AG04449 (cell line): ENCODE measurements around the gene TCEA3.

Experiments used
- CTCF ChIA-PET: fragments of 350-600 bp; formaldehyde crosslinking; extraction: SDS; loops from one replicate; lab custom pipeline; 2021; ENCODE audit warnings: antibody characterized with exemption; lab: Yijun Ruan, JAX
- POLR2A ChIA-PET: fragments of 400-600, 350-600 bp; formaldehyde crosslinking; extraction: SDS; loops from one replicate; lab custom pipeline; 2020; ENCODE audit warnings: antibody characterized with exemption, inconsistent platforms; lab: Yijun Ruan, JAX
- DNase-seq: peaks from one replicate; pipeline ENCODE4 v3.0.0-alpha.2; 2010; ENCODE audit warnings: low read depth, low spot score
- H3K4me3 ChIP-seq: 2 replicates; pipeline ENCODE4 v1.5.1; 2011; ENCODE audit warnings: low read depth, mild to moderate bottlenecking, control low read depth, low read length
- TF ChIP-seq, protein P1 (sequence below): IDR thresholded peaks from one replicate; pipeline ENCODE4 v1.5.1; 2011; ENCODE audit warnings: mild to moderate bottlenecking, moderate library complexity, low read length, control low read depth, inconsistent platforms; ENCODE audit not compliant: insufficient read depth; ENCODE audit errors: missing control alignments

Gene TCEA3

DNA sequence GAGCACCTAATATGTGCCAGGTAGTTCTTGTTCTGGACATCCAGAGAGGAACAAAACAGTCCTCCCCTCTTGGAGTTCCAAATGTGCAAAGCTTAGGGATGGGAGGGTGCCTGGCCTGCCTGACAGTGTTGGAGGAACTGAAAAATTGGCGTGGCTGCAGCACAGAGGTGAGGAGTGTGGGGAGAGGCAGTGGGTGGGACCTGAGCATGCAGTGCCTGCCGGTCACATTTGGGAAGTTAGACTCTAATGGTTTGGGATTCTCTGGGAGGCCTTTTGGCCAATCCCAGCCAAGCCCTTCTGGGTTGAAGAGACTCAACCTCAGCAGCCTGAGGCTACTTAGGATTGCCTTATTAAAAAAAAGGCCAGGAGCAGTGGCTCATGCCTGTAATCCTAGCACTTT is 2.3 kb upstream of the TCEA3 start:
- TF ChIP-seq, protein P1, sequence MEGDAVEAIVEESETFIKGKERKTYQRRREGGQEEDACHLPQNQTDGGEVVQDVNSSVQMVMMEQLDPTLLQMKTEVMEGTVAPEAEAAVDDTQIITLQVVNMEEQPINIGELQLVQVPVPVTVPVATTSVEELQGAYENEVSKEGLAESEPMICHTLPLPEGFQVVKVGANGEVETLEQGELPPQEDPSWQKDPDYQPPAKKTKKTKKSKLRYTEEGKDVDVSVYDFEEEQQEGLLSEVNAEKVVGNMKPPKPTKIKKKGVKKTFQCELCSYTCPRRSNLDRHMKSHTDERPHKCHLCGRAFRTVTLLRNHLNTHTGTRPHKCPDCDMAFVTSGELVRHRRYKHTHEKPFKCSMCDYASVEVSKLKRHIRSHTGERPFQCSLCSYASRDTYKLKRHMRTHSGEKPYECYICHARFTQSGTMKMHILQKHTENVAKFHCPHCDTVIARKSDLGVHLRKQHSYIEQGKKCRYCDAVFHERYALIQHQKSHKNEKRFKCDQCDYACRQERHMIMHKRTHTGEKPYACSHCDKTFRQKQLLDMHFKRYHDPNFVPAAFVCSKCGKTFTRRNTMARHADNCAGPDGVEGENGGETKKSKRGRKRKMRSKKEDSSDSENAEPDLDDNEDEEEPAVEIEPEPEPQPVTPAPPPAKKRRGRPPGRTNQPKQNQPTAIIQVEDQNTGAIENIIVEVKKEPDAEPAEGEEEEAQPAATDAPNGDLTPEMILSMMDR, result no peak
- DNase-seq, result no peak
- no peak overlapping the region for H3K4me3 ChIP-seq
- CTCF ChIA-PET, result interaction anchor here (1.1 kb wide), 1 partner anchor 23 kb away, joined by 3 read pairs; no protein-coding TSS in a partner anchor
- POLR2A ChIA-PET, result interaction anchor here (0.7 kb wide), 1 partner anchor 25 kb away, joined by 5 read pairs; no protein-coding TSS in a partner anchor

DNA sequence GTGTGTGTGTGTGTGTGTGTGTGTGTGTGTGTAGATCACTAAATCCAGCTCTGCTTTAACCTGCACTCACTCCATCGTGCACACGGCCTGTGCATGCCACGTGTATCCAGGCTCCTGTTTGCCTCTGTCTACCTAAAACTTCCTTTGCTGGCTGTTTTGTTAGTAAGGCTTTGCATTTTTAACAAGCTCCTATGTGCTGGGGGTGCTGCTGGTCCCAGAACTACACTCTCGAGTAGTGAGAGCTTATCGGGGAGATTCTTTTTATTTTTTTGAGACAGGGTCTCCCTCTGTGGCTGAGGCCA is 596 bp upstream of the TCEA3 start:
- ChIA-PET CTCF (interaction anchor here (0.9 to 5.6 kb wide), 5 partner anchors 12 to 114 kb away, joined by 3 to 43 read pairs (median 3); no protein-coding TSS in a partner anchor), POLR2A (interaction anchor here (0.6 to 1.2 kb wide), 3 partner anchors 59 to 84 kb away, joined by 3 to 6 read pairs (median 5); partner anchors contain the start of genes ASAP3 and HNRNPR)
- TF ChIP-seq, protein P1, result no peak
- peak overlapping the region; percentile 70 for H3K4me3 ChIP-seq
- DNase-seq, result no peak

DNA sequence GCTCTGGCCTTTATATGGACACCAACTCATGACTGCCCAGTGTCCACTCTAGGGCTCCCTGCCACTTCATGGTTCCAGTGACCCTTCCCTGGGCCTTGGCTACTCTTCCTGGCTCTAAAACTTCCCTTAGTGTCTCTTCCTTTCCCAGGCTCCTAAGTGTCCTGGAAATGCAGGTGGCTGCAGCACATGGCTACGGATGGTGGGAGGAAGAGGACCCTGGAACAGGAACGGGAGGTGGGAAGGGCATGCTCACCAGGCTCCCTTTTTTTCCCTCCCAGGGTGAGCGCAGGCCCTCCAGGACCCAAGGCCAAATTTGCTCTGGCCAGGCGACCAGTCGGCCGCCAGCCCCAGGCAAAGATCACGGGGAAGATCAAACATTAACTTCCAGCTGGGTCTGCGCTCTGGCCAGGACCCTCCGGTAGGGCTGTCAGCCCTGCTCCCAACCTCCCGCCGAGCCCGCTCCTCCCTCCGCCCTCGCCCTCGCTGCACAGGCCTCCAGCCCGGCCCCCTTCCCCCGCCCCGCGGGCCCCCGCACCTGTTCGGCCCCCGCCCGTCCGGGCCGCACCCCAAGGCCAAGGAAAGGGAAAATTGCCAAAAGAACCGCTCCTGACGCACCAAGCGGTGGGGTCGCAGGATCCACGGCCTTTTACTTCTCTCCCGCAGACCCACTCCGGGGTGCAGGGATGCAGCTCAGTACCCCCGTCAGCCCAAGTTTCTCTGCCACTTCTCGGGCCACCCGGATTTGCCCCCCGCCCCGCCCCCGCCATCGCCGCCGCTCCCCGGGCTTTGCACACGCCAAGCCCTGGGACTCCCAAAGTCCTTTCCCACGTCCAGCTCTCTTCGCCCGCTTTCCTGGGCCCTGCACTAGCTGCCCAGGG is 894 bp downstream of the TCEA3 start:
- H3K4me3 ChIP-seq, result peak overlapping the region; percentile 70
- TF ChIP-seq, protein P1, result no peak
- no peak for DNase-seq
- ChIA-PET POLR2A (interaction anchor here (0.7 to 2.4 kb wide), 3 partner anchors 12 to 79 kb away, joined by 3 to 11 read pairs (median 4); partner anchors contain the start of gene HNRNPR), CTCF (interaction anchor here (1.3 to 5.6 kb wide), 4 partner anchors 20 to 214 kb away, joined by 4 to 43 read pairs (median 6); no protein-coding TSS in a partner anchor)

DNA sequence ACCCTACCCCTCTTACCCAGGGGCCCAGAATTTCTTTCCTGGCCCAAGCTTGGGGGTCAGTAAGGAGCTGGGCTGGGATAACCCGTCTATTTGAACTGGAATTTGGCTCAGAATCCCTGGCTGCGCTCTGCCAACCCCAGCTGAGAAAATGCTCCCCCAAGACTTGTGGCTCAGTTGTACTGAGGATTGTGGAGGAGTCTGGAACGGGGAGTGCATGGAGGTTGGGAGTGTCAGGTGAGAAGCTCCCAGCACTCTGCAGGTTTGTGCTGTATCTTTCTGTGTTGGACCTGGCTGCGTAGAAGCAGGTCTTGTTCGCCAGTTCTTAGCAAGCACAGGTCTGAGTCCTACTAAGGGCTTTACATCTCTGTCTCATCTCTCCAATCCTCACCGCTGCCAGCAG is 1.6 kb downstream of the TCEA3 start:
- peak overlapping the region; percentile 70 for H3K4me3 ChIP-seq
- no peak for DNase-seq
- ChIA-PET CTCF (interaction anchor here (0.8 to 5.6 kb wide), 8 partner anchors 9 to 215 kb away, joined by 3 to 43 read pairs (median 4); partner anchors contain the start of gene HNRNPR), POLR2A (interaction anchor here (1.1 to 2.4 kb wide), 5 partner anchors 11 to 137 kb away, joined by 3 to 11 read pairs (median 4); partner anchors contain the start of genes ASAP3, HNRNPR and ID3)
- TF ChIP-seq, protein P1, result no peak

DNA sequence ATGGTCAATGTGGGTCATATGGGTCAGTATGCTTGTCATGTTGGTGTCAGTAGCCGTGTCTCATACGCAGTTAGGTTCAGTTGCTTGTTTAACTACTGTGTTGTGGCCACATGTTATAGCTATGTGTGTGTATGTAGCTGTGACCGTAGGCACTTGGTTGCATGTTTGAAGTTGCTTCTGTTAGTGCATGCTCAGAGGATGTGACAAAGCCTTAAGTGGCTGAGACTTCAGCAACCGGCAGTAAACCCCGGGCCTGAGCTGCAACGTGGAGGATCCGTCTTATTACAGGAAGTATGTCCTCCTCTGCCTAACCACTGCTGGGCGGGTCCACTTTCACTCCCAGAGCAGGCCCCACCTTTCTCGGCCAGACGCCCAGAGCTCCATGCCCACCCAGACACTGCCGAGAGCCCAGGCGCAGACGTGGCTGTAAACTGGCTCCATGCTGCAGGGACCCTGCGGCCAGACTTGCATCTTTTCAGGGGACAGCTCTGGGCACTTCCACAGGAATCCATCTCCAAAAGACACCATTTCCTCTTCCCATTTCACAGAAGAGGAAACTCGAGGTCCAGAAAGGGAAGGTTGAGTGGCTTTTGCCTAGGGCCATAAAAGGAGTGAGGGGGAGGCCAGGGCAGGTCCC is 2.2 kb downstream of the TCEA3 start:
- H3K4me3 ChIP-seq, result peak overlapping the region; percentile 70
- ChIA-PET POLR2A (interaction anchor here (0.8 to 2.4 kb wide), 7 partner anchors 11 to 137 kb away, joined by 3 to 11 read pairs (median 3); partner anchors contain the start of genes ASAP3, HNRNPR and ID3), CTCF (interaction anchor here (0.8 to 5.6 kb wide), 10 partner anchors 8 to 269 kb away, joined by 3 to 43 read pairs (median 4); partner anchors contain the start of genes HNRNPR and RPL11)
- peak; percentile 54 for DNase-seq
- TF ChIP-seq, protein P1, result no peak
